ENCODE results near the gene ZFHX3. TPM values are rescaled to one million over a fixed set of nuclear protein-coding genes. Genes with fewer than 3 reads are reported as not detected.

The ZFHX3 gene
- total and polyA plus RNA-seq, 2 donors (not counting 3 experiments of a cell fraction or from before 2014, with no cell fraction given): 3.7 to 18.8 TPM

DNA sequence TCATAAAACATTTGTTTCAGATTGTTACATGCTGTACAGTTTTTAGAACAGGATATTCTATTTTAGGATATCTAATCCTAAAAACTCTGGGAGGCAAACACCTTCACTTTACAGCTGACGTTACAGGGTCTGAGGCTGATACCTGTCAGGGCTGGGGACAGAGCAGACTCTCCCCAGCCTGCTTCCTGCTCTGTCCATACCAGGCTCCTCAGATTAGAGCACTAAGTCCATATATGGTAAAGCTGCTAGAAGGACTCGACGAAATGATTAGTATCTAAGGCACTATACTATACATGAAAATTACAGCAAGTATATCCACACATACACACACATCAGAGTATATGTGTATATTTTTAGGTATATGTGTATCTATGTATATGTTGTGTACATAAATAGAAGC, 125.2 kb downstream of the ZFHX3 start:
- no peak overlapping the region for H3K4me2 ChIP-seq (ENCODE audit: insufficient read depth, low read length)
- no peaks in the 10 kb centered on the region for H3K27me3 ChIP-seq (ENCODE audit: control insufficient read depth in 2 of 2, insufficient read depth in 2 of 2, low read length in 2 of 2)
- no peak for FAIRE-seq
- DNase-seq (ENCODE audit: low read depth, low spot score): no peak
- no peak overlapping the region for H3K27ac ChIP-seq (ENCODE audit: insufficient read depth, low read depth, low read length)
- no peaks in the 10 kb centered on the region for H3K9me1 ChIP-seq (replicated peaks; ENCODE audit: control insufficient read depth, extremely low read depth, insufficient read depth, low read length)
- BruUV-seq (replicated peaks): no TSS peak
- H3K9ac ChIP-seq (replicated peaks; ENCODE audit: extremely low read depth, insufficient read depth, low read length): no peak overlapping the region
- no peaks in the 10 kb centered on the region for H3K79me2 ChIP-seq (ENCODE audit: control insufficient read depth, insufficient read depth, low read length)
- H3K4me3 ChIP-seq (replicated peaks in 1 of 3; ENCODE audit: insufficient read depth in 1 of 3, low read depth in 1 of 3, low read length in 3 of 3): no peak overlapping the region
- ChIA-PET POLR2A (no interaction called here), CTCF (no interaction called here)
- TF ChIP-seq JUN (IDR thresholded peaks at IDR 0.05; ENCODE audit: borderline replicate concordance, insufficient read depth, insufficient read length, low read depth) (no peak), FOS (IDR thresholded peaks at IDR 0.05; ENCODE audit: borderline replicate concordance, insufficient read depth, low read length) (no peak), EZH2 (IDR thresholded peaks at IDR 0.05; ENCODE audit: borderline replicate concordance, low read depth, low read length, severe bottlenecking) (no peak), GATA2 (IDR thresholded peaks at IDR 0.05; ENCODE audit: insufficient read depth, insufficient read length, low read depth, low read length) (no peak), MYC (IDR thresholded peaks at IDR 0.05; ENCODE audit: low read depth, low read length) (no peak), POLR2A (IDR thresholded peaks at IDR 0.05; ENCODE audit: low read depth, low read length) (no peak), POLR2AphosphoS5 (IDR thresholded peaks at IDR 0.05; ENCODE audit: insufficient read depth, low read depth, low read length) (no peak)
- TF ChIP-seq, protein P1, sequence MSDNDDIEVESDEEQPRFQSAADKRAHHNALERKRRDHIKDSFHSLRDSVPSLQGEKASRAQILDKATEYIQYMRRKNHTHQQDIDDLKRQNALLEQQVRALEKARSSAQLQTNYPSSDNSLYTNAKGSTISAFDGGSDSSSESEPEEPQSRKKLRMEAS (IDR thresholded peaks at IDR 0.05; ENCODE audit: insufficient read depth, insufficient read length): no peak
- TF ChIP-seq, protein P2, sequence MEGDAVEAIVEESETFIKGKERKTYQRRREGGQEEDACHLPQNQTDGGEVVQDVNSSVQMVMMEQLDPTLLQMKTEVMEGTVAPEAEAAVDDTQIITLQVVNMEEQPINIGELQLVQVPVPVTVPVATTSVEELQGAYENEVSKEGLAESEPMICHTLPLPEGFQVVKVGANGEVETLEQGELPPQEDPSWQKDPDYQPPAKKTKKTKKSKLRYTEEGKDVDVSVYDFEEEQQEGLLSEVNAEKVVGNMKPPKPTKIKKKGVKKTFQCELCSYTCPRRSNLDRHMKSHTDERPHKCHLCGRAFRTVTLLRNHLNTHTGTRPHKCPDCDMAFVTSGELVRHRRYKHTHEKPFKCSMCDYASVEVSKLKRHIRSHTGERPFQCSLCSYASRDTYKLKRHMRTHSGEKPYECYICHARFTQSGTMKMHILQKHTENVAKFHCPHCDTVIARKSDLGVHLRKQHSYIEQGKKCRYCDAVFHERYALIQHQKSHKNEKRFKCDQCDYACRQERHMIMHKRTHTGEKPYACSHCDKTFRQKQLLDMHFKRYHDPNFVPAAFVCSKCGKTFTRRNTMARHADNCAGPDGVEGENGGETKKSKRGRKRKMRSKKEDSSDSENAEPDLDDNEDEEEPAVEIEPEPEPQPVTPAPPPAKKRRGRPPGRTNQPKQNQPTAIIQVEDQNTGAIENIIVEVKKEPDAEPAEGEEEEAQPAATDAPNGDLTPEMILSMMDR (IDR thresholded peaks at IDR 0.05; ENCODE audit: extremely low read depth in 1 of 2, insufficient read depth in 1 of 2, low read depth in 1 of 2, low read length in 2 of 2): no peak
- dilution Hi-C loops (cut with MboI; ENCODE audit: extremely low pct_ligation_motif_present, low sequenced_read_pairs) (no loop called here), intact Hi-C loops (cut with micrococcal nuclease) (no loop called here)
- no peak overlapping the region for H2AFZ ChIP-seq (ENCODE audit: low read depth, low read length)
- H3K36me3 ChIP-seq (ENCODE audit: control insufficient read depth in 2 of 2, extremely low read depth in 1 of 2, insufficient read depth in 2 of 2, low read length in 2 of 2): no peaks in the 10 kb centered on the region
- H3K9me3 ChIP-seq (replicated peaks; ENCODE audit: control insufficient read depth, insufficient read depth, low read length): no peaks in the 10 kb centered on the region
- no peaks in the 10 kb centered on the region for H3K4me1 ChIP-seq (ENCODE audit: control insufficient read depth, extremely low read depth, insufficient read depth, low read length)
- H4K20me1 ChIP-seq (replicated peaks; ENCODE audit: control insufficient read depth, extremely low read depth, insufficient read depth, low read length): no peaks in the 10 kb centered on the region

All from endothelial cell of umbilical vein (primary cell).